Thyroid gland (tissue), 4 donors: ENCODE data around the gene TBC1D5. TPM values are rescaled to one million over a fixed set of nuclear protein-coding genes. Genes with fewer than 3 reads are reported as not detected.

Experiments
- DNase-seq, 2 donors: peaks; one replicate each; pipeline ENCODE4 v3.0.0-alpha.2; 2019
- H3K27ac ChIP-seq, 3 donors: fragments of 200-600 bp; sonication (generic); 1 replicate in 2 of 3; 2 replicates in 1 of 3; pipeline ENCODE4 v1.5.1; 2016 to 2019; ENCODE audit warnings: mild to moderate bottlenecking in 1 of 3, moderate library complexity in 1 of 3
- H3K27me3 ChIP-seq: fragments of 200-600 bp; sonication (generic); one replicate; pipeline ENCODE4 v1.5.1; 2019
- H3K36me3 ChIP-seq, 2 donors: fragments of 200-600 bp; sonication (generic); one replicate each; pipeline ENCODE4 v1.5.1; 2016 to 2019
- H3K4me1 ChIP-seq, 2 donors: fragments of 200-600 bp; sonication (generic); one replicate each; pipeline ENCODE4 v1.5.1; 2017 to 2019
- H3K4me3 ChIP-seq, 3 donors: fragments of 200-600 bp; sonication (generic); replicated peaks in 1 of 3; 1 replicate in 2 of 3; 2 replicates in 1 of 3; pipeline ENCODE4 v1.5.1; 2016; ENCODE audit warnings: mild to moderate bottlenecking in 1 of 3
- H3K9me3 ChIP-seq: fragments of 200-600 bp; sonication (generic); one replicate; pipeline ENCODE4 v1.5.1; 2017
- CTCF ChIP-seq, 6 experiments: fragments of 200-600 bp in 3 of 6; fragments of 450-650 bp in 3 of 6; sonication (generic) in 3 of 6; IDR thresholded peaks; one replicate each; pipeline ENCODE4 v1.5.1; 2016 to 2019; ENCODE audit warnings: antibody characterized with exemption in 6 of 6, mild to moderate bottlenecking in 2 of 6, inconsistent platforms in 1 of 6, moderate library complexity in 1 of 6
- POLR2A ChIP-seq, 2 donors: fragments of 450-650 bp; IDR thresholded peaks; one replicate each; pipeline ENCODE4 v1.6.1; 2017; ENCODE audit warnings: antibody characterized with exemption in 2 of 2, mild to moderate bottlenecking in 2 of 2, moderate library complexity in 1 of 2
- WGBS, 2 donors: methylation state at CpG; one replicate each; pipeline ENCODE4 v1.1.5; 2017; 5-methylcytosine and 5-hydroxymethylcytosine counted together
- intact Hi-C: fragments of 100-400 bp; cut with DNase I; formaldehyde crosslinking; loops from one replicate; pipeline ENCODE4 v1.15.1; 2023
- total RNA-seq, 4 donors: library from RNA; depleted of rRNA; stranded (reverse); fragments of >200 nt; gene quantifications; one replicate each; pipeline ENCODE4 v1.2.3, GENCODE V29; 2016

Gene TBC1D5
- total RNA-seq, 4 donors from 2014 or later = 115 to 141 (median 133) TPM

GRCh38 chr3:17298038-17298437 is 444.4 kb downstream of the TBC1D5 start:
- DNase-seq = no peak
- no peak overlapping the region for H3K27ac ChIP-seq
- H3K9me3 ChIP-seq = no peaks in the 10 kb centered on the region
- peaks cover 0 to 12% of the 10 kb centered on the region in 2 donors for H3K4me1 ChIP-seq
- TF ChIP-seq POLR2A (IDR thresholded peaks at IDR 0.05) = no peak
- no peak for TF ChIP-seq CTCF (IDR thresholded peaks at IDR 0.05)
- intact Hi-C loops = no loop called here
- no peak overlapping the region for H3K4me3 ChIP-seq
- H3K27me3 ChIP-seq = no peaks in the 10 kb centered on the region
- H3K36me3 ChIP-seq = no peaks in the 10 kb centered on the region

DNA sequence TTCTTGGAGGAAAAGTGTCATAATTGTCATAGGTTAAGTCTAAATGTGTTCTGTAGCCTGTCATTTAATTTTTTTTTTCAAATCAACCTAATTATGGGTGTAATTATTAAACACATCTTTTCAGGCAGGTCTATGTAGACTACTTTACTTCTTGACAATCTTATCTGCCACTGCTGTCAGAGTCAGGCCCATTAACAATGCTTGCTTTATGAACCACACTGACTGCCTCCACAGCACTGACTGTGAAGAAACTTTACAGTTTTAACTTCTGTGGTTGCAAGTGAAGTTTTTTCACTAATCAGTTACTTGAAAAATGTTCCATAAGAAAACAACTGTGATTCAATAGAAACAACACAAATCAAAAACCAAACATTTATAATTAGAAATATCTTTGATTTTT is 449.9 kb downstream of the TBC1D5 start:
- no peaks in the 10 kb centered on the region for H3K9me3 ChIP-seq
- DNase-seq = no peak
- intact Hi-C loops = no loop called here

GRCh38 chr3:17290894-17291293 is 451.5 kb downstream of the TBC1D5 start:
- H3K9me3 ChIP-seq = no peaks in the 10 kb centered on the region
- H3K4me3 ChIP-seq = no peak overlapping the region
- TF ChIP-seq CTCF (IDR thresholded peaks at IDR 0.05) (no peak), POLR2A (IDR thresholded peaks at IDR 0.05) (no peak)
- no peaks in the 10 kb centered on the region for H3K36me3 ChIP-seq
- H3K4me1 ChIP-seq = peaks cover 0 to under 1% of the 10 kb centered on the region in 2 donors
- intact Hi-C loops = no loop called here
- H3K27me3 ChIP-seq = no peaks in the 10 kb centered on the region
- DNase-seq = no peak
- 90 to 94% methylated on average over 2 of the region's 2 CpGs for WGBS, 2 donors
- no peak overlapping the region for H3K27ac ChIP-seq

More for the DNA sequence above, 449.9 kb downstream of the TBC1D5 start:
- TF ChIP-seq CTCF (IDR thresholded peaks at IDR 0.05) (no peak), POLR2A (IDR thresholded peaks at IDR 0.05) (no peak)
- Histone ChIP-seq H3K36me3 (no peaks in the 10 kb centered on the region), H3K27ac (no peak overlapping the region), H3K4me1 (peaks cover 0 to 12% of the 10 kb centered on the region in 2 donors), H3K4me3 (no peak overlapping the region), H3K27me3 (no peaks in the 10 kb centered on the region)

GRCh38 chr3:17288839-17289399 is 453.5 kb downstream of the TBC1D5 start:
- WGBS, 2 donors = 99 to 100% methylated on average over 3 to 14 of the region's 14 CpGs
- no peak for DNase-seq

More at GRCh38 chr3:17288839-17289399, 453.5 kb downstream of the TBC1D5 start:
- Histone ChIP-seq H3K27me3 (no peaks in the 10 kb centered on the region), H3K36me3 (no peaks in the 10 kb centered on the region), H3K4me3 (no peak overlapping the region), H3K27ac (no peak overlapping the region), H3K4me1 (no peaks in the 10 kb centered on the region), H3K9me3 (no peaks in the 10 kb centered on the region)
- TF ChIP-seq POLR2A (IDR thresholded peaks at IDR 0.05) (no peak), CTCF (IDR thresholded peaks at IDR 0.05) (no peak)
- intact Hi-C loops = no loop called here
